GM04504 (cell line): ENCODE data around the gene CAP2.
A peak's percentile ranks its signal among the peaks of the same experiment; 100 is the strongest.
"Not testable (repeated sequence)": the region's sequence is repeated elsewhere in the genome, so short reads cannot be mapped to it uniquely, and the experiment has no call there.

Experiments used
- DNase-seq: peaks from one replicate; pipeline ENCODE4 v3.0.0-alpha.2; 2012; ENCODE audit warnings: low read depth

Gene CAP2

GRCh38 chr6:17440811-17441210 lies 47.4 kb downstream of the CAP2 start:
- not testable (repeated sequence) for DNase-seq

- no peak for DNase-seq
Measured at GRCh38 chr6:17442196-17442595, 48.8 kb downstream of the CAP2 start.

GRCh38 chr6:17446713-17447112 lies 53.3 kb downstream of the CAP2 start:
- no peak for DNase-seq

- DNase-seq, result no peak
Measured at GRCh38 chr6:17448165-17448564, 54.8 kb downstream of the CAP2 start.

- no peak for DNase-seq
Measured at GRCh38 chr6:17450397-17450796, 57.0 kb downstream of the CAP2 start.

- no peak for DNase-seq
Measured at GRCh38 chr6:17450832-17451231, 57.4 kb downstream of the CAP2 start.

GRCh38 chr6:17452096-17452495 lies 58.7 kb downstream of the CAP2 start:
- DNase-seq, result no peak

DNA sequence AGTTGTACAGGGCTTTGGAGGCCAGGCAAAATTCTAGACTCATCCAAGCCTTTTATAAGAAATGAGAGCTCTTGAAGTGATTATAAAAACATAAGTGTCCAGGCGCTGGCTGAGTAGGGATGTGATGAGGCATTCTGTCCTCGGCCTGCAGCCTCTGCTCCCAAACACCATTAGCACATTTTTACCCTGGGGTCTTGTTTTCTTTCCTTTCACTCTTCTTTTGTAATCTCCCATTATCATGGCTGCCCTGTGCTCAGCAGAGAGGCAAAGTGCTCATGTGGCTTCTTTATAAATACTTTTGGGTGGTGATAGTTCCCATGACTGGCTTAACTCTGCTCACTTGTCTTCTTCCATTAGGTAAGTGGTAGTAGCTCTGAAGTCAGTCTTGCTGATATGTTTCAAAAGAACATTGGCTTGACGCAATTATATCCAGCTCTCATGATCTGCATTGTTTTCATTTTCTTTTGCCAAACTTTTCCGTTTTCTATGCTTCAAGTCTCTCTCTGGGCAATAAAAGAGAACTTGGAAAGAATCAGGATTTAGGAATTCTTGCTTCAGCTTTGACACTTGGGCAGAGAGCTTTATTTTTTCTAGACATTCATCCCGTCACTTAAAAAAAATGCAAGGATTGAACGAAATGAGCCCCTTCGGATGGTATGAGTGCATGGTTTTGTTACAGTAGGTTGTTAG lies 61.1 kb downstream of the CAP2 start:
- peak; percentile 58 for DNase-seq

GRCh38 chr6:17455919-17456318 lies 62.5 kb downstream of the CAP2 start:
- DNase-seq, result no peak

- no peak for DNase-seq
Measured at GRCh38 chr6:17456711-17457110, 63.3 kb downstream of the CAP2 start.

DNA sequence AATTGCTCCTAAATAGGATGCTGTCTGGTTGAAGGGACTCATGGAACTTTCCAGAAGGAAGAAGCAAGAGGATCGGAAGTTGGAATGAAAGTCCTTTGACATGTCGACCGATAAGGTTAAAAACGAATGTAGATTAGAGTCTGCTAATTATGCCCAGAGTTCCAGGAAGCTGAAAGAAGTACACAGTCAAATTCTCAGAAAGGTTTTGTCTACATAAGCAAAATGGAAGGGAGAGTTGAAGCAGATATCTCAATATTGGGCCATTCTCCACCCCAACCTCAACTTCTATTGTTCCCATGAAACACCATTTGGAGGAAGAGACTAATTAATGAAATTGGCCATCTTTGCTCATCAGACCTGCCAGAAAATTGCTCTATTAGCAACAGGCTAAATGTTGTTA lies 64.0 kb downstream of the CAP2 start:
- DNase-seq, result no peak

GRCh38 chr6:17457956-17458355 lies 64.6 kb downstream of the CAP2 start:
- DNase-seq, result no peak

GRCh38 chr6:17458966-17459365 lies 65.6 kb downstream of the CAP2 start:
- DNase-seq, result no peak

GRCh38 chr6:17460862-17461261 lies 67.5 kb downstream of the CAP2 start:
- no peak for DNase-seq

GRCh38 chr6:17466147-17466546 lies 72.8 kb downstream of the CAP2 start:
- no peak for DNase-seq

- DNase-seq, result no peak
Measured at GRCh38 chr6:17466707-17467106, 73.3 kb downstream of the CAP2 start.

GRCh38 chr6:17469006-17469832 lies 75.8 kb downstream of the CAP2 start:
- no peak for DNase-seq

DNA sequence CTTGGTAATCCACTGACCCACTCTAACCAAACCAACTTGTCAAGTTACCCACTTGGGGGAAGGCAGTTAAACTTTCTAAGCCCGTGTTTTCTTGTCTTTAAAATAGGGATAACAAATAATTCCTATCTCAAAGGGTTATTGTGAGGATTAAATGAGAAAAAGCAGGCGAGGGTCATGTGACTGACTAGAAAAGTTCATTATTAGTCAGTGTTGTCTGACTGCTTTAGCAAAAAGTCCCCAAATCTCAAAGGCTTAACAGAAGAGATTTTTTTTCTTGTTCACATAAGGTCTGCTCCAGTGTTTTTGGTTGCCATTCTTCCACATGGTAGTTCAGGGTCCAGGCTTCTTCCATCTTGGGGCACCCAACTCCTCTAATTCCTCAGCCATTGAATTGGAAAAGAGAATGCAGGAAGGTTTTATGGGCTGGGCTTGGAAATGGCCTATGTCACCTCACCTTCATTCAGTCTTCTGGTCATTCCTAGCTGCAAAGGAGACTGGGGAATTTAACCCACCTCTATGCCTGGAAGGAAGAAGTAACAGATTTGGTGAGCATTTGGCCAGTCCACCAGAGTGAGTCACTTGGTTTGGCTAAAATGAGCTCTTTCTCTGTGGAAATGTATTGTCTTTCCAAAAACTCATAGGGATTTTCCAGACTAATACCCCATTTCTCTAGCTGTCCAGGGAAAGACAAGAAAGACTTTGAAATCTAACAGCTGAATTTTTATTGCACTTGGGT lies 77.0 kb downstream of the CAP2 start:
- DNase-seq, result no peak

- DNase-seq, result peak; percentile 78
Measured at GRCh38 chr6:17470938-17471327, 77.5 kb downstream of the CAP2 start.

DNA sequence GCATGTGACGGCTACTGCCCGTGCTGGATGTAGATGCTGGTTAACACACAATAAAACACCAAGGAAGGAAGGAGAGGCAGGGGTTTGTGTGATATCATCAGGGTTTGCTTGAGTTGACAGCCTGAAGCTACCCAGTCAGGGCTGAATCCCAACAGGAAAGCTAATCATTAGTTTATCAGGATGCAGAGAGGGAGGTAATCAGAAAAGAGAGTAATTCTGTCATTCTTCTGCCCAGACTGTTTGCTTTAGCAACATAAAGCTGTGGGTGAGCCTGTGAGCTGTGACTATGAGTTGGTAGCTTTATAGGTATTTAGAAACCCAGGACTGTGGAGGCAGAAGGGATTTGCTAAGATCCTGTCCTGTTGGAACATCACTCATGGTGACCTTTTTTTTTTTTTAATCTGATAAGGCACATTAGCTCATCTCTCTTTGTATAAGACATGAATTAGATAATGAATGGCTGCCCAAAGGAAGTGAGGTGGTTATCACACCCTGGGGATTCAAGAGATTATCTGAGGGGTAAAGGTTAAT lies 79.3 kb downstream of the CAP2 start:
- DNase-seq, result no peak

GRCh38 chr6:17473554-17473953 lies 80.2 kb downstream of the CAP2 start:
- no peak for DNase-seq

DNA sequence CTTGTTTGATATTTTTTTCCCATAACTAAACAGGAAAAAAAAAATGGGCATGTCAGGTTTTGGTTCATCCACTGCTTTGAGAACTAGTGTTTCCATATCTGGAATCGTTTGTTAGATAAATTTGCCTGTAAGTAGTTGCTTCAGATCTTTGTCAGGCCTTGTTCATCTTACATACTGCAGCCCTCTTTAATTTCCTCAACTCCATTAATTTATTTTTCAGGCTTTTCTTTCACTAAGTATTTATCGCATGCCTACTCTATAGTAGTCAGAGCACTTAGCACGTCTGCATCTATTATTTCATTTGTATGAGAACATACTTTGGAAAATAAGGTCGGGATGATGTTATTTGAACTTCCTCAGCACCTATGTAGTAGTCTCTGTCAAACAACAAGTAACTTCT lies 80.9 kb downstream of the CAP2 start:
- no peak for DNase-seq
